BE2C (cell line): ENCODE data around the gene ZNF385C.

Experiments used
- DNase-seq: peaks from one replicate; pipeline ENCODE4 v3.0.0-alpha.2; 2020
- H3K27me3 ChIP-seq: fragments of 250-450 bp; sonication (Bioruptor Pico); 2 replicates; pipeline ENCODE4 v1.5.1; 2020; ENCODE audit warnings: mild to moderate bottlenecking
- H3K36me3 ChIP-seq: fragments of 250-450 bp; sonication (Bioruptor Pico); 2 replicates; pipeline ENCODE4 v1.5.1; 2020; ENCODE audit warnings: mild to moderate bottlenecking
- H3K4me1 ChIP-seq: fragments of 250-450 bp; sonication (Bioruptor Pico); 2 replicates; pipeline ENCODE4 v1.5.1; 2020
- H3K4me3 ChIP-seq: 2 replicates; pipeline ENCODE4 v1.5.1; 2011; ENCODE audit warnings: low read depth, low read length
- H3K9me3 ChIP-seq: fragments of 250-450 bp; sonication (Bioruptor Pico); 2 replicates; pipeline ENCODE4 v1.5.1; 2020
- CTCF ChIP-seq: IDR thresholded peaks from 2 replicates; pipeline ENCODE4 v1.5.1; 2012; ENCODE audit warnings: mild to moderate bottlenecking, low read depth, low read length

Gene ZNF385C

DNA sequence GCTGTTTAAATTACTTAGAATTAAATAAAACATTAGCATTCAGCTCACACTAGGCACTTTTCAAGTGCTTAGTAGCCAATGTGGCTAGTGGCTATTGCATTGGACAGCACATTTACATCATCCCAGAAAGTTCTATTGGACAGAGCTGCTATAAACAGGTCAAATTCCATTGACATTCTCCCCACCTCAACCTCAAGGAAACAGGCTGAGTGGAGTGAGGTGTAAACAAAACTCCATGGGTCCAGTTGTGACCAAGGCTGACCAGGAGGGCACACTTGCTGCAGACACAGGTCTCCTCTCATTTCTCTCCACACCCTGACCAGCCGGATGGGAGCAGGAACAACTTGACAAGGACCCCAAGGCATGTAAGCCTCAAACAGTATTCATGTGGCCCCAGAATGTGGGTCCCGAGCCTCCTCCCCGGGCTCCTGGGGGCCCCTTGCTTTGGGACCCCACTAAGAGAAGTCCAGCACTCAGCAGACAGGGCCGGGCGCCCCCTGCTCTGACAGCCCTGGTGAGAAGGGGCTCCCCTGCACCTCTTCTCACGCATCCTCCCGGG is 48.4 kb downstream of the ZNF385C start:
- no peaks in the 10 kb centered on the region for H3K36me3 ChIP-seq
- peak overlapping the region; percentile 76 for H3K4me3 ChIP-seq
- H3K9me3 ChIP-seq = no peaks in the 10 kb centered on the region
- no peak for TF ChIP-seq CTCF
- no peaks in the 10 kb centered on the region for H3K4me1 ChIP-seq
- no peaks in the 10 kb centered on the region for H3K27me3 ChIP-seq
- no peak for DNase-seq

- H3K4me3 ChIP-seq = no peak overlapping the region
- no peaks in the 10 kb centered on the region for H3K36me3 ChIP-seq
- H3K9me3 ChIP-seq = no peaks in the 10 kb centered on the region
- TF ChIP-seq CTCF = no peak
- H3K27me3 ChIP-seq = no peaks in the 10 kb centered on the region
- H3K4me1 ChIP-seq = no peaks in the 10 kb centered on the region
- DNase-seq = no peak
These were observed 50.9 kb downstream of the ZNF385C start for GRCh38 chr17:42047343-42047742.

DNA sequence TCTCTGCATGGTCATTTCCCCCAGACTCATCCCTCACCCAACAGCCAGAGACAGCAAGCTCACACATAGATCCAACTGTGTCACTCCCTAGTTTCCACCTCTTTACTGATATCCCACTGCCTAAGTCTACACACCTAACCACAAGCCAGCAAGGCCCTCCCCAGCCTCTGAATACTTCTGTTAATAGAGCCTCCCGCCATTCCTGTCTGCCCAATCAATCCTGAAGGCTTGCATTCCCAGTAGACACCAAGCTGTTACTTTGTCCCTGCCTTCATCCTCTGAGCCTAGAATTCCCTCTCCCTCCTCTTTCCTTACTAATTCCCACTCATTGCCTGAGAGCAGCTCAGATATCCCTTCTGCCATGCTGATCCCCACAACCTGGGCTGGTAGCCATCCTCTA is 52.6 kb downstream of the ZNF385C start:
- Histone ChIP-seq H3K4me1 (no peaks in the 10 kb centered on the region), H3K4me3 (no peak overlapping the region), H3K27me3 (no peaks in the 10 kb centered on the region), H3K36me3 (no peaks in the 10 kb centered on the region), H3K9me3 (no peaks in the 10 kb centered on the region)
- DNase-seq = no peak
- no peak for TF ChIP-seq CTCF

DNA sequence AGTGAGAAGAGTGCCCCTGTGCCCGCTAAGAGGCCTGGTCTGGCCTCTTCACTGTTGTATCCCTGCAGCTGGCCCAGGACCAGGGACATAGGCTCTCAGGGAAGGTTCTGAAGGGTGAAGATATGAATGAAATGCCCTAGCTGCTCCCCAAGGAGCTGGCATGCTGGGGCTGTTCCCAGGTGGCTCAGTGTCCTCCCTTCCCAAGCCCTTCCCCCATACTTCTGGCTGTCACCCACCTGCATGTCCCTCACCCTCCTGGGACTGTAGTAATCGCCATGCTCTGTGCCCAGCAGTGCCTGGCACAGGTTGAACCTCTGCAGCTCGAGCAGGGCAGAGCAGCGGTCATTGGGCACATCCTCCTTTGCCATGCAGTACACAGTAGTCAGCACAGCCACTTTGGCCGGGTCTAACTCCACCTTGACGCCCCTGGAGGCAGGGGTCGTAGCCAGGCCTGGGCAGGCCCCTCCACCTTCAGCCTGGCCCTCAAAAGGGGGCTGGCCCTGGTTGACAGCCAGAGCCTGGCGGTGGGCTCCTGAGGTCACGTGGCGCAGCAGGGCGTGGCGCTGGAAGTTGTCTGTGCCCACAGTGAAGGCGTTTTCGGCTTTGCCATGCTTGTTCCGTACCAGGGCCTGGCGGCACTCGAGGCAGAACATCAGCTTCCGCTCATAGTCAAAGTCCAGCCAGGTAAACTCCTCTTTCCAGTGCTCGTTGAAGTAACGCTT is 55.5 kb downstream of the ZNF385C start:
- Histone ChIP-seq H3K4me3 (no peak overlapping the region), H3K4me1 (no peaks in the 10 kb centered on the region), H3K9me3 (no peaks in the 10 kb centered on the region), H3K36me3 (no peaks in the 10 kb centered on the region), H3K27me3 (no peaks in the 10 kb centered on the region)
- no peak for DNase-seq
- no peak for TF ChIP-seq CTCF

- Histone ChIP-seq H3K36me3 (no peaks in the 10 kb centered on the region), H3K4me1 (no peaks in the 10 kb centered on the region), H3K9me3 (no peaks in the 10 kb centered on the region), H3K4me3 (no peak overlapping the region), H3K27me3 (no peaks in the 10 kb centered on the region)
- DNase-seq = no peak
- no peak for TF ChIP-seq CTCF
These were observed 56.7 kb downstream of the ZNF385C start for GRCh38 chr17:42041619-42042018.

DNA sequence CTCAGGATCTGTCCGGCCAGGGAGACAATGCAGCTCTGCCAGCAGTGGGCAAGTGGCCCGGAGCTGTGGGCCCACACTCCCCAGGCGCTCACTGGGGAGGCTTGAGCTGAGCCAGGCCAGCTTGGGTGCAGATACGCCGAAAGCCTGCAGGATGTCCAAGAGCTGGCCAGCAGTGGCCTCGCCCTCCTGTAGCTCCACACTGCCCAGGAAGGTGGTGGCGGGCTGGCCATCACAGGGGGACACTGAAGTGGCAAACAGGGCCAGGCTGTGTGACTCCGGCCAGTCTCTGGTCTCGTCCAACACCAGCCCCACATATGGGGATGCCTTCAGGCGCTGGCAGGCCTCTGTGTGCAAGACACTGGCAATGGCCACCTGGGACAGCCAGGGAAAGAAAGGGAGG is 57.5 kb downstream of the ZNF385C start:
- Histone ChIP-seq H3K4me3 (no peak overlapping the region), H3K27me3 (no peaks in the 10 kb centered on the region), H3K9me3 (no peaks in the 10 kb centered on the region), H3K36me3 (no peaks in the 10 kb centered on the region), H3K4me1 (no peaks in the 10 kb centered on the region)
- no peak for DNase-seq
- TF ChIP-seq CTCF = no peak
